K562 treated with DMSO at 1 percent for 4 hours (cell line): ENCODE measurements around the gene UNG. TPM values are rescaled to one million over a fixed set of nuclear protein-coding genes. Genes with fewer than 3 reads are reported as not detected.

Source experiments
- total RNA-seq: library from RNA; unstranded; fragments of 300-600 nt; gene quantifications from 2 replicates; pipeline ENCODE4 v1.2.3, GENCODE V29; 2022; ENCODE audit not compliant: insufficient read depth

The UNG gene
- total RNA-seq, result 17.1 and 25.8 TPM in 2 replicates

DNA sequence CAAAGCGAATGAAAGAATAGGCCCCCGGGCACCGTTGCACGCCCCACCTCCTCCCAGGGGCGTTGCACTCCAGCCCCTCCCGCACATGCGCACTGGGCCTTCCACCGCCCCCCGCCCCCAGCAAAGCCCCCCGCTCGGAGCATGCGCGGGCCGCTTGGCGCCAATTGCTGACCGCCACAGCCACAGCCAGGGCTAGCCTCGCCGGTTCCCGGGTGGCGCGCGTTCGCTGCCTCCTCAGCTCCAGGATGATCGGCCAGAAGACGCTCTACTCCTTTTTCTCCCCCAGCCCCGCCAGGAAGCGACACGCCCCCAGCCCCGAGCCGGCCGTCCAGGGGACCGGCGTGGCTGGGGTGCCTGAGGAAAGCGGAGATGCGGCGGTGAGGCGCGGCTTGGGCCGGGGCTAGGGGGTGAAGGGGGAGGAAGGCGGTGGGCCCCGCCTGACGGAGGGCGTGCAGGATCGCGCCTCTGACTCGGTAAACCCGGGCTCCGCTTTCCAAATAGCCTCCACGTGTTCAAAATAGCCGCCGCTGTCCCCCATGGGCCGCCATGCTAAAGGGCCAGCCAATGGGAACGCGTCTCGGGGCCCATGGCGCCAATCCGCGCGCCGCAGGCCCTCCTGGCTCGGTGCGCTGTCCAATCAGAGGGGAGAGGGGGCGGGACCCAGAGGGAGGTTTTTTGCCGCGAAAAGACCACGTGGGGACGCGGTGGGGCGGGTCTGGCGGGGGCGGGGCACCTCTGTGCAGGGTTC, at the start of gene UNG:
Gene UNG, plus strand, starts transcription at position 163 of the 748 bp plus-strand sequence. Its CDS starts 83 bp downstream, at position 246.

DNA sequence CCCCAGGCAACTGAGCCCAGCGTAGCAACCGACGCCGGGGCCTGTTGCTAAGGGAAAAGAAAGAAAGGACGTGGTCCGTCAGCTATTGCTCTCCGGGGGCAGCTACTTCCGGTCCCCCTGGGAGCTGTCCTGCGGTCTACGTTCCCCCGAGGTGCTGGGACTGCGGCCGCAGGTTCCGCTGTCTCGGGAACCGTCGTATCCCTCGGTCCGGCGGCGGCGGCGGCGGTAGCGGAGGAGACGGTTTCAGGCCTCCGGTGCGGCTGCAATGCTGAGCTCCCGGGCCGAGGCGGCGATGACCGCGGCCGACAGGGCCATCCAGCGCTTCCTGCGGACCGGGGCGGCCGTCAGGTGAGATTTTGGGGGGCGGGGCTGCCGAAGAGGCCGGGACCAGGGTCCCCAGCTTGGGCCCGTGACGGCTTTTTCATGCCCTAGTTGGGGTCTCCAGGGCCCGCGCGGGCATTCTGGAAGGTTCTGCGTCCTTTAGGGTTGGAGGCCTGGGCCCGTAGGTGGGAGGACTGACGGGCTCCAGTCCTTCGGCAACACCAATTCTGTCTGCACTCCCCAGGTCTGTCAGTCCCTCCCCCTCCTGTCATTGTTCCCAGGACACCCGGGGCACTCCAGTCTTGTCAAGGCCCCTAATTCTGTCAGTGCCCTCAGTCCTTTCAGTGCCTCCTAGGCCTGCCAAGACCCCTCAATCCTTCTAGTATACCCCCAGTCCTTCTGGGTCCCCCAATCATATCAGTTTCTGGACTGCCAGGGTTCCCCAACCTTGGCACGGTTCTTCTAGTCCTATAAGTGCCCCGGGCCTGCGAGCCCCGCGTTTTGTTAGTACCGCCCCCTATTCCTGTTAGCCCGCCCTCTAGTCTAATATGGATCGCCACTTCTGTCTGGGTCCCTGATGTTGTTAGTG, 44.7 kb upstream of the UNG start, which contains the start of gene USP30:
Gene USP30, plus strand, starts transcription at position 163 of the 910 bp plus-strand sequence. Its CDS starts 103 bp downstream, at position 266.

DNA sequence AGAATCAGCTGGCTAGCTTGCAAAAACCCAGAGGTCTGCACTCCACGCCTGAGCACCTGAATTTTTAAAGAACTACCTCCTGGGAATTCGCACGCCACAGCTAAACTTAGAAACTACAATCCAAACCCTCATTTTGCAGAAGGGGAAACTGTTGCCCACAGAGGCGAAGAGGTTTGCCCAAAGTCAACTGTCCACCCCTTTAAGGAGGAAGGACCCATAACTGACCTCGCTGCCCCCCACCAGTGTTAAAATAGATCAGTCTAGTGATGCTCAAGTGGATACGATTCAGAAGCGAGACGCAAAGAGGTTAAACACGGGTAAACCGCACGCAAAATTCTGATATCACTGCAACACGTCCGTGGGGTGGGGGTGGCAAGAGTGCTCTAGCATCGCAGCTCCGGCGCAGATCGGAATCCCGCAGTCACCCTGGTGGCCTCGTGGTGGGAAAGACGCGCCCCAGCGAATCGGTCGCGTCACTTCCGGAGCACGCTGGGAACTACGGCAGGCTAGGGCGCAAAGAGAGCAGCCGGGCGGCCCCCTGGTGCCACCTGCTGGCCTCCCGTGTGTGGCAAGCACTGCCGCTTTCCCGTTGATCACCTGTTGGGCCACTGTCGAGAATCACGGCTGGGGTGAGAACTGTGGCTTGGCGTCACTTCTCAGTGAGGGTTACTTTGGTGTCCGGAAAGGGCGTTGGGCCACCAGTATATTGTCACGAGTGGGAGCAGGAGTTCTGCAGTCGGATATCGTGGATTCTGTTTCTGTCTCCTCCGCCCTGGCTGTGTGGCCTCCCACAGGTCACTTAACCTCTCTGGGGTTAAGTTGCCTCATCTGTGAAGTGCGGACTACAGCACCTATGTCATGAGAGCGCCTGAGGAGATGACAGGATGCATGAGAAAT, 4.1 kb upstream of the UNG start, which contains the start of gene ALKBH2:
Gene ALKBH2, minus strand, starts transcription at position 451 of the 897 bp plus-strand sequence. CDS start 686 bp downstream, outside the sequence.

DNA sequence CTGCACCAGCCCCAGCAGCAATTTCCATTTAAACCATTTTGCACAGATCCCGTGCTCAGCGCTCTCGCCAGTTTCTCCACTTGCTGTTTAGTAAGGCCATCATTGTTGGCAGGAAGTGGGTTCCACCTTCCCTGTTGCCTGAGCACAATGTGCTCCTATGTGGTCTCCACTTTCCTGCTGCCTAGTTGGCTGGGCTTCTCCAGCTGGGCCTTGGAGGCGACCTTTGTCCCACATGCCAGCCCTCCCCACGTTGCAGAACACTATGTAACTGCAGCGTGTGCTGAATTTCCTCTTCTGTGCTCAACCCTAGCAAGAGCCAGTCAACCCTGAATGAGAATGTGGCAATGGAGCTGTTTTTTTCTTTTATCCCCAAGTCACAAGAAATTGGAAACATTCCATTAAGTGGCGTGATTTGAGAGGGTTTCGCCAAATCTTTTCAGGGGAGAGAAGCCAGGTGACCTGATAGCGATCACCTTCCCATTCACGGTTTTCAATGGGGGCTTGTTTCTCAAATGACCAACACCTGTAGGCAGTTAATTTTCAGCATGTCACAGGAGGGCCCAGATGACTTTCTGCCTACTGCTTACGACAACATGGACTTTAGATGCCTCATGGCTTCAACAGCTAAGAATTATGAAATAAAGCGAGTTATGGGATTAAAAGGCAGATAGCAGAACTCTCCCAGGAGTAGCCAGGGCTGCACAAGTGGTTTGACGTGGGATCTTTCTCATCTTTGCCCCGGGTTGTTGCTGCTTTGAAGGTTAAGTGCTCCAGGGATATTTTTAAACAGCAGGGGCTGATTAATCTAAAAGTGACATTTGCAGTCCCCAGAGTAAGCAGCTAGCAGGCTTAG, 18.6 kb downstream of the UNG start, which contains the start of gene ACACB:
Gene ACACB, plus strand, starts transcription at position 830 of the 853 bp plus-strand sequence. CDS start 22,819 bp downstream, outside the sequence.

Other genes with a start within 250 kb of the UNG start
- gene SSH1, start 240.0 kb upstream of the UNG start, total RNA-seq, result 6.4 and 10.2 TPM in 2 replicates
- gene DAO, start 217.5 kb upstream of the UNG start, total RNA-seq, result not detected in 2 replicates
- gene SVOP, start 76.5 kb upstream of the UNG start, total RNA-seq, result 0.16 TPM in 1 of 2 replicates, not detected in the other
- 1.5 and 2.8 TPM in 2 replicates for gene USP30, start 45.0 kb upstream of the UNG start, total RNA-seq
- 16.0 and 23.0 TPM in 2 replicates for gene ALKBH2, start 4.1 kb upstream of the UNG start, total RNA-seq
- 3.5 and 6.7 TPM in 2 replicates for gene ACACB, start 19.0 kb downstream of the UNG start, total RNA-seq
- not detected in 2 replicates for gene FOXN4, start 211.7 kb downstream of the UNG start, total RNA-seq